Measurements from ENCODE around the gene SHC4.

SHC4 gene

GRCh38 chr15:48862705-48863104 lies 101.0 kb downstream of the SHC4 start:
- Histone ChIP-seq H3K4me3 (ENCODE audit: insufficient read depth in 1 of 2, low read depth in 1 of 2, low read length in 2 of 2) (no peak overlapping the region), H3K23ac (ENCODE audit: low read length in 2 of 2) (no peak overlapping the region), H2AFZ (ENCODE audit: low read depth, low read length) (no peak overlapping the region), H2BK15ac (ENCODE audit: low read depth, poor library complexity, severe bottlenecking) (peak overlapping the region; percentile 44), H2BK120ac (ENCODE audit: low read depth, low read length) (peak overlapping the region; percentile 73), H3K36me3 (ENCODE audit: control insufficient read depth in 1 of 2, insufficient read depth in 2 of 2, low read depth in 1 of 2, low read length in 2 of 2) (no peaks in the 10 kb centered on the region), H3K79me1 (replicated peaks; ENCODE audit: low read length, poor library complexity, severe bottlenecking) (no peaks in the 10 kb centered on the region), H4K8ac (ENCODE audit: low read length) (peak overlapping the region; percentile 87), H2BK5ac (ENCODE audit: low read depth, low read length, poor library complexity, severe bottlenecking) (no peak overlapping the region), H3K27me3 (ENCODE audit: control insufficient read depth in 1 of 2, insufficient read depth in 1 of 2, low read length in 2 of 2) (no peaks in the 10 kb centered on the region), H2BK12ac (ENCODE audit: low read length in 2 of 2) (peak overlapping the region; percentile 28 to 75), H2AK5ac (ENCODE audit: low read length, severe bottlenecking) (no peak overlapping the region), H3K4ac (ENCODE audit: low read depth in 1 of 2, low read length in 2 of 2) (peak overlapping the region in 1 of 2 experiments; percentile 32), H3K9ac (ENCODE audit: low read length) (peak overlapping the region; percentile 24), H4K91ac (ENCODE audit: low read length) (no peak overlapping the region), H3K14ac (ENCODE audit: low read length in 2 of 2) (no peak overlapping the region), H3K27ac (ENCODE audit: low read length, poor library complexity, severe bottlenecking) (no peak overlapping the region), H3K9me3 (ENCODE audit: control insufficient read depth, low read length) (no peaks in the 10 kb centered on the region), H3K4me2 (ENCODE audit: low read length, poor library complexity, severe bottlenecking) (no peak overlapping the region), H3K4me1 (ENCODE audit: control insufficient read depth, insufficient read depth, low read depth, low read length) (peaks cover 3% of the 10 kb centered on the region), H3K18ac (ENCODE audit: low read depth in 1 of 2, low read length in 2 of 2) (peak overlapping the region in 1 of 2 experiments; percentile 72)
- WGBS, result 76% methylated on average over 1 of the region's 1 CpG
- no peak for DNase-seq

GRCh38 chr15:48861813-48862431 lies 101.8 kb downstream of the SHC4 start:
- peak overlapping the region; percentile 44 for H3K9ac ChIP-seq (ENCODE audit: low read length)
- no CpG with 5 or more reads among the region's 1 CpG for WGBS
- DNase-seq, result peak; percentile 73
- no peak overlapping the region for H2AK5ac ChIP-seq (ENCODE audit: low read length, severe bottlenecking)
- no peak overlapping the region for H3K4ac ChIP-seq (ENCODE audit: low read depth in 1 of 2, low read length in 2 of 2)
- no peak overlapping the region for H4K91ac ChIP-seq (ENCODE audit: low read length)
- no peak overlapping the region for H4K8ac ChIP-seq (ENCODE audit: low read length)
- no peak overlapping the region for H3K18ac ChIP-seq (ENCODE audit: low read depth in 1 of 2, low read length in 2 of 2)
- no peak overlapping the region for H2BK5ac ChIP-seq (ENCODE audit: low read depth, low read length, poor library complexity, severe bottlenecking)
- no peak overlapping the region for H2BK120ac ChIP-seq (ENCODE audit: low read depth, low read length)
- no peaks in the 10 kb centered on the region for H3K79me1 ChIP-seq (replicated peaks; ENCODE audit: low read length, poor library complexity, severe bottlenecking)
- H2BK12ac ChIP-seq (ENCODE audit: low read length in 2 of 2), result no peak overlapping the region
- no peaks in the 10 kb centered on the region for H3K36me3 ChIP-seq (ENCODE audit: control insufficient read depth in 1 of 2, insufficient read depth in 2 of 2, low read depth in 1 of 2, low read length in 2 of 2)
- no peak overlapping the region for H2BK15ac ChIP-seq (ENCODE audit: low read depth, poor library complexity, severe bottlenecking)
- no peak overlapping the region for H3K23ac ChIP-seq (ENCODE audit: low read length in 2 of 2)
- no peak overlapping the region for H3K4me2 ChIP-seq (ENCODE audit: low read length, poor library complexity, severe bottlenecking)
- H3K27ac ChIP-seq (ENCODE audit: low read length, poor library complexity, severe bottlenecking), result no peak overlapping the region
- H3K4me1 ChIP-seq (ENCODE audit: control insufficient read depth, insufficient read depth, low read depth, low read length), result peaks cover 3% of the 10 kb centered on the region
- no peak overlapping the region for H2AFZ ChIP-seq (ENCODE audit: low read depth, low read length)
- no peak overlapping the region for H3K4me3 ChIP-seq (ENCODE audit: insufficient read depth in 1 of 2, low read depth in 1 of 2, low read length in 2 of 2)
- H3K14ac ChIP-seq (ENCODE audit: low read length in 2 of 2), result no peak overlapping the region
- no peaks in the 10 kb centered on the region for H3K9me3 ChIP-seq (ENCODE audit: control insufficient read depth, low read length)
- H3K27me3 ChIP-seq (ENCODE audit: control insufficient read depth in 1 of 2, insufficient read depth in 1 of 2, low read length in 2 of 2), result no peaks in the 10 kb centered on the region

- no peak overlapping the region for H2BK15ac ChIP-seq (ENCODE audit: low read depth, poor library complexity, severe bottlenecking)
- H3K4ac ChIP-seq (ENCODE audit: low read depth in 1 of 2, low read length in 2 of 2), result no peak overlapping the region
- H3K79me1 ChIP-seq (replicated peaks; ENCODE audit: low read length, poor library complexity, severe bottlenecking), result no peaks in the 10 kb centered on the region
- no peak overlapping the region for H2BK12ac ChIP-seq (ENCODE audit: low read length in 2 of 2)
- H3K36me3 ChIP-seq (ENCODE audit: control insufficient read depth in 1 of 2, insufficient read depth in 2 of 2, low read depth in 1 of 2, low read length in 2 of 2), result no peaks in the 10 kb centered on the region
- no peaks in the 10 kb centered on the region for H3K27me3 ChIP-seq (ENCODE audit: control insufficient read depth in 1 of 2, insufficient read depth in 1 of 2, low read length in 2 of 2)
- H3K14ac ChIP-seq (ENCODE audit: low read length in 2 of 2), result no peak overlapping the region
- 94% methylated on average over 1 of the region's 2 CpGs for WGBS
- H2AK5ac ChIP-seq (ENCODE audit: low read length, severe bottlenecking), result no peak overlapping the region
- H3K18ac ChIP-seq (ENCODE audit: low read depth in 1 of 2, low read length in 2 of 2), result no peak overlapping the region
- H2BK120ac ChIP-seq (ENCODE audit: low read depth, low read length), result no peak overlapping the region
- no peak for DNase-seq
- no peak overlapping the region for H3K4me2 ChIP-seq (ENCODE audit: low read length, poor library complexity, severe bottlenecking)
- no peak overlapping the region for H4K8ac ChIP-seq (ENCODE audit: low read length)
- no peak overlapping the region for H3K23ac ChIP-seq (ENCODE audit: low read length in 2 of 2)
- peaks cover 3% of the 10 kb centered on the region for H3K4me1 ChIP-seq (ENCODE audit: control insufficient read depth, insufficient read depth, low read depth, low read length)
- H3K27ac ChIP-seq (ENCODE audit: low read length, poor library complexity, severe bottlenecking), result no peak overlapping the region
- H3K9ac ChIP-seq (ENCODE audit: low read length), result peak overlapping the region; percentile 30
- H2BK5ac ChIP-seq (ENCODE audit: low read depth, low read length, poor library complexity, severe bottlenecking), result no peak overlapping the region
- H2AFZ ChIP-seq (ENCODE audit: low read depth, low read length), result no peak overlapping the region
- no peak overlapping the region for H3K4me3 ChIP-seq (ENCODE audit: insufficient read depth in 1 of 2, low read depth in 1 of 2, low read length in 2 of 2)
- no peak overlapping the region for H4K91ac ChIP-seq (ENCODE audit: low read length)
- H3K9me3 ChIP-seq (ENCODE audit: control insufficient read depth, low read length), result no peaks in the 10 kb centered on the region
These were observed 104.3 kb downstream of the SHC4 start for GRCh38 chr15:48859426-48859825.

- Histone ChIP-seq H2BK12ac (ENCODE audit: low read length in 2 of 2) (no peak overlapping the region), H3K9me3 (ENCODE audit: control insufficient read depth, low read length) (no peaks in the 10 kb centered on the region), H3K4me3 (ENCODE audit: insufficient read depth in 1 of 2, low read depth in 1 of 2, low read length in 2 of 2) (no peak overlapping the region), H2AK5ac (ENCODE audit: low read length, severe bottlenecking) (no peak overlapping the region), H4K8ac (ENCODE audit: low read length) (no peak overlapping the region), H3K27ac (ENCODE audit: low read length, poor library complexity, severe bottlenecking) (no peak overlapping the region), H3K4ac (ENCODE audit: low read depth in 1 of 2, low read length in 2 of 2) (no peak overlapping the region), H2BK15ac (ENCODE audit: low read depth, poor library complexity, severe bottlenecking) (no peak overlapping the region), H3K27me3 (ENCODE audit: control insufficient read depth in 1 of 2, insufficient read depth in 1 of 2, low read length in 2 of 2) (no peaks in the 10 kb centered on the region), H2AFZ (ENCODE audit: low read depth, low read length) (no peak overlapping the region), H4K91ac (ENCODE audit: low read length) (no peak overlapping the region), H2BK120ac (ENCODE audit: low read depth, low read length) (no peak overlapping the region), H3K18ac (ENCODE audit: low read depth in 1 of 2, low read length in 2 of 2) (no peak overlapping the region), H3K4me2 (ENCODE audit: low read length, poor library complexity, severe bottlenecking) (no peak overlapping the region), H3K9ac (ENCODE audit: low read length) (peak overlapping the region; percentile 30), H3K14ac (ENCODE audit: low read length in 2 of 2) (no peak overlapping the region), H3K36me3 (ENCODE audit: control insufficient read depth in 1 of 2, insufficient read depth in 2 of 2, low read depth in 1 of 2, low read length in 2 of 2) (no peaks in the 10 kb centered on the region), H3K4me1 (ENCODE audit: control insufficient read depth, insufficient read depth, low read depth, low read length) (peaks cover 3% of the 10 kb centered on the region), H3K79me1 (replicated peaks; ENCODE audit: low read length, poor library complexity, severe bottlenecking) (no peaks in the 10 kb centered on the region), H2BK5ac (ENCODE audit: low read depth, low read length, poor library complexity, severe bottlenecking) (no peak overlapping the region), H3K23ac (ENCODE audit: low read length in 2 of 2) (no peak overlapping the region)
- peak; percentile 69 for DNase-seq
- 0% methylated on average over 2 of the region's 2 CpGs for WGBS
These were observed 105.3 kb downstream of the SHC4 start for GRCh38 chr15:48858401-48858800.
